NCI-H187 (cell line): ENCODE measurements around the gene ZBTB20.

Source experiments
- DNase-seq, 2 experiments: peaks; one replicate each; lab custom pipeline; 2025; lab: John Stamatoyannopoulos, UW

Gene ZBTB20

GRCh38 chr3:114294940-114295480 lies 852.1 kb downstream of the ZBTB20 start:
- no peak for DNase-seq

DNA sequence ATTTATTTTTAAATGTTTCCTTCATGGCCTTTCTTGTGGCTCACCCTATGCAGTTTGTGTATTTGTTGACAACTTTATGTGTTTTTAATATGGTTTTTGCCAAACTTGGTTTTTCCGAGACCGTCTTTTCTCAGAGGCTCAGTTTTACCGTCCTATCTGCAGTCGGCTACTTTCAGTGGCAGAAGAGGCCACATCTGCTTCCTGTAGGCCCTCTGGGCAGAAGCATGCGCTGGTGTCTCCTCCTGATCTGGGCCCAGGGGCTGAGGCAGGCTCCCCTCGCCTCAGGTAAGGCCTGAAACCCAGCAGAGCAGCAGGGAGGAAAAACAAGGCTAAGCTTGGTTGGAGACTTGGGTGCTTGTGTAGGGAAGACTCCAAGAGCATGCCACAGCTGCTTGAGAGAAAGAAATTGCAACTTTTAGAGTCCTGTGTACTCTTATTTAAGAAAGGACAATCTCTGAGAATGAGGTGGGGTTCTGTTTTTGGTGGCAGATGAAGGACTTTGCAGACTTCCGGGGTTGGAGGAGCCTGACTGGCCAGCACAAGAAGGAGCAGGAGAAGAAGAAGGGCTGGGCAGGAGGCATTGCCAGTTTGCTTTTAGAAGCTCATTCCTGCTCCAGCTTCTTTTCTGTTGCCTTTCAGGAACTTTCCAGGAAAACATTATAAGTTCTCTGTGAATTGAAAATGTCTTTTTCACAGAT lies 853.1 kb downstream of the ZBTB20 start, which contains the start of gene TIGIT:
TIGIT (plus strand) TSS at position 191 of the 698 bp plus-strand sequence; CDS start at position 225, 34 bp downstream.
- DNase-seq: no peak

GRCh38 chr3:114290911-114291901 lies 855.9 kb downstream of the ZBTB20 start:
- DNase-seq: peak; percentile 27 to 43

- DNase-seq: no peak
These were observed 860.8 kb downstream of the ZBTB20 start for GRCh38 chr3:114286266-114286665.

DNA sequence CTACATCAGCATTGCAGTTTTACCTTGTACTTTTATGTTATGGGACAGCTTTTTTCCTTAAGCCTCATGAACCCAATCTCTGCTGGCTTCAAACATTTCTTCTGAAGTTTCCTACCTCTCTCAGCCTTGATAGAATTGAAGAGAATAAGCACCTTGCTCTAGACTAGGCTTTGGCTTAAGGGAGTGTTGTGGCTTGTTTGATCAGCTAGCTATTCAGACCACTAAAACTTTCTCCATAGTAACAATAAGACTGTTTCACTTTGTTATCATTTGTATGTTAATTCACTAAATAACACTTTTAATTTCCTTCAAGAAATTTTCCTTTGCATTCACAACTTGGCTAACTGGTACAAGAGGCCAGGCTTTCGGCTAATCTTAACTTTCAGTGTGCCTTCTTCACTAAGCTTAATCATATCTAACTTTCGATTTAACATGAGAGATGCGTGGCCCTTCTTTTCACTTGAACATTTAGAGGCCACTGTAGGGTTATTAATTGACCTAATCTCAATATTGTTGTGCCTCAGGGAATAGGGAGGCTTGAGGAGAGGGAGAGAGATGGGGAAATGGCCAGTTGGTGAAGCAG lies 861.3 kb downstream of the ZBTB20 start:
- no peak for DNase-seq

GRCh38 chr3:114284644-114285043 lies 862.4 kb downstream of the ZBTB20 start:
- DNase-seq: no peak
